H1 (cell line): Measurements from ENCODE around the gene ADCK2.

ENCODE experiments used
- CTCF ChIP-seq, 3 experiments: IDR thresholded peaks; 1 replicate in 2 of 3; 2 replicates in 1 of 3; pipeline versions ENCODE4 v1.5.1 to v1.6.1; 2011; ENCODE audit warnings: low read length in 3 of 3, mild to moderate bottlenecking in 3 of 3, inconsistent platforms in 2 of 3, low read depth in 1 of 3, moderate library complexity in 1 of 3; ENCODE audit not compliant: insufficient read depth in 1 of 3; ENCODE audit errors: control extremely low read depth in 1 of 3
- EZH2 ChIP-seq: fragments of 200-600 bp; sonication (generic); IDR thresholded peaks from 2 replicates; pipeline ENCODE4 v1.7.1; 2012; ENCODE audit warnings: low read depth, mild to moderate bottlenecking, moderate library complexity, low read length, inconsistent platforms; ENCODE audit not compliant: severe bottlenecking
- POLR2A ChIP-seq, 2 experiments: IDR thresholded peaks; 1 replicate in 1 of 2; 2 replicates in 1 of 2; pipeline ENCODE4 v1.6.1; 2011; ENCODE audit warnings: low read depth in 2 of 2, low read length in 2 of 2, mild to moderate bottlenecking in 2 of 2; ENCODE audit errors: control extremely low read depth in 1 of 2
- RAD21 ChIP-seq, 2 experiments: IDR thresholded peaks in 1 of 2; conservative IDR thresholded peaks in 1 of 2; 2 replicates each; pipeline ENCODE4 v1.6.1; 2011; ENCODE audit warnings: low read depth in 2 of 2, low read length in 2 of 2, improper control_type of control experiment in 1 of 2, inconsistent platforms in 1 of 2, mild to moderate bottlenecking in 1 of 2, moderate library complexity in 1 of 2
- RFX5 ChIP-seq: IDR thresholded peaks from 2 replicates; pipeline ENCODE4 v1.6.1; 2011; ENCODE audit warnings: low read depth, low read length, improper control_type of control experiment, borderline replicate concordance
- SIN3A ChIP-seq, 2 experiments: IDR thresholded peaks in 1 of 2; conservative IDR thresholded peaks in 1 of 2; 2 replicates each; pipeline ENCODE4 v1.6.1; 2011 to 2012; ENCODE audit warnings: low read length in 2 of 2, improper control_type of control experiment in 1 of 2, low read depth in 1 of 2, mild to moderate bottlenecking in 1 of 2
- SP1 ChIP-seq: IDR thresholded peaks from 2 replicates; pipeline ENCODE4 v1.6.1; 2011; ENCODE audit warnings: low read depth, low read length
- TF ChIP-seq, protein P1 (sequence below): IDR thresholded peaks from 2 replicates; pipeline ENCODE4 v1.6.1; 2011; ENCODE audit warnings: low read length, improper control_type of control experiment

- TF ChIP-seq CTCF (IDR thresholded peaks at IDR 0.05; ENCODE audit: control extremely low read depth in 1 of 3, insufficient read depth in 1 of 3, low read depth in 1 of 3, low read length in 3 of 3) (no peak), SIN3A (conservative IDR thresholded peaks at IDR 0.05 in 1 of 2, IDR thresholded peaks at IDR 0.05 in 1 of 2; ENCODE audit: low read depth in 1 of 2, low read length in 2 of 2) (no peak), RAD21 (IDR thresholded peaks at IDR 0.05 in 1 of 2, conservative IDR thresholded peaks at IDR 0.05 in 1 of 2; ENCODE audit: low read depth in 2 of 2, low read length in 2 of 2) (no peak), EZH2 (no peak), POLR2A (IDR thresholded peaks at IDR 0.05; ENCODE audit: control extremely low read depth in 1 of 2, low read depth in 2 of 2, low read length in 2 of 2) (no peak), SP1 (no peak), RFX5 (no peak)
- TF ChIP-seq, protein P1, sequence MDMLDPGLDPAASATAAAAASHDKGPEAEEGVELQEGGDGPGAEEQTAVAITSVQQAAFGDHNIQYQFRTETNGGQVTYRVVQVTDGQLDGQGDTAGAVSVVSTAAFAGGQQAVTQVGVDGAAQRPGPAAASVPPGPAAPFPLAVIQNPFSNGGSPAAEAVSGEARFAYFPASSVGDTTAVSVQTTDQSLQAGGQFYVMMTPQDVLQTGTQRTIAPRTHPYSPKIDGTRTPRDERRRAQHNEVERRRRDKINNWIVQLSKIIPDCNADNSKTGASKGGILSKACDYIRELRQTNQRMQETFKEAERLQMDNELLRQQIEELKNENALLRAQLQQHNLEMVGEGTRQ: no peak
Measured at GRCh38 chr7:140659856-140660255, 12.9 kb upstream of the ADCK2 start.
